Measurements from ENCODE around the gene DOCK7. TPM values are rescaled to one million over a fixed set of nuclear protein-coding genes. Genes with fewer than 3 reads are reported as not detected.

Gene DOCK7
- total RNA-seq, 2 donors from 2014 or later = 31.6 to 32.0 TPM

DNA sequence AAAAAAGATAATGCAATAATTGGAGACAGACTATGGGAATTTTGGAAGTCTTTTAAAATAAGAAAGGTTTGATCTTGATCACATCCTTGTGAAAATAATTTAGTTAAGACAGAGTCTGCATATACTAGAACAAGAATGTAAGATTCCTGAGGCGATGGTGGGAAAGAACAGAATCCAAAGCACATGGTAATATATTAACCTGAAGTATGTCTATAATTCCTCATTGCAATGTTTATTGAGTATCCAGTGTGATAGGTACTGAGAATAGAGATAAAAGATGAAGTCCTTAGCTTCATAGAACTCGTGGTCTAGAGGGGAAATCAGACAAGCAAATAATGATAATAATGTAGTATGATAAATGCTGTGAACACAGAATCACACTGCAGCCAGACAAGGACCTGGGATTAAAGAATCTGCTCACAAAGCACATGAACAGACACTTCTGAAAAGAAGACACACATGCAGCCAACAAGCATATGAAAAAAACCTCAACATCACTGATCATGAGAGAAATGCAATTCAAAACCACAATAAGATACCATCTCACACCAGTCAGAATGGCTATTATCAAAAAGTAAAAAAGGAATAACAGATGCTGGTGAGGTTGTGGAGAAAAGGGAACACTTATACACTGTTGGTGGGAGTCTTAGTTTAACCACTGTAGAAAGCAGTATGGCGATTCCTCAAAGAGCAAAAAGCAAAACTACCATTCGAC is 97.8 kb downstream of the DOCK7 start:
- peaks cover 9% of the 10 kb centered on the region for H3K4me1 ChIP-seq
- WGBS, 2 donors = 58 to 64% methylated on average over 4 of the region's 4 CpGs
- no peak overlapping the region for H3K4me3 ChIP-seq
- no peak for TF ChIP-seq POLR2A (IDR thresholded peaks at IDR 0.05)
- TF ChIP-seq, protein P1, sequence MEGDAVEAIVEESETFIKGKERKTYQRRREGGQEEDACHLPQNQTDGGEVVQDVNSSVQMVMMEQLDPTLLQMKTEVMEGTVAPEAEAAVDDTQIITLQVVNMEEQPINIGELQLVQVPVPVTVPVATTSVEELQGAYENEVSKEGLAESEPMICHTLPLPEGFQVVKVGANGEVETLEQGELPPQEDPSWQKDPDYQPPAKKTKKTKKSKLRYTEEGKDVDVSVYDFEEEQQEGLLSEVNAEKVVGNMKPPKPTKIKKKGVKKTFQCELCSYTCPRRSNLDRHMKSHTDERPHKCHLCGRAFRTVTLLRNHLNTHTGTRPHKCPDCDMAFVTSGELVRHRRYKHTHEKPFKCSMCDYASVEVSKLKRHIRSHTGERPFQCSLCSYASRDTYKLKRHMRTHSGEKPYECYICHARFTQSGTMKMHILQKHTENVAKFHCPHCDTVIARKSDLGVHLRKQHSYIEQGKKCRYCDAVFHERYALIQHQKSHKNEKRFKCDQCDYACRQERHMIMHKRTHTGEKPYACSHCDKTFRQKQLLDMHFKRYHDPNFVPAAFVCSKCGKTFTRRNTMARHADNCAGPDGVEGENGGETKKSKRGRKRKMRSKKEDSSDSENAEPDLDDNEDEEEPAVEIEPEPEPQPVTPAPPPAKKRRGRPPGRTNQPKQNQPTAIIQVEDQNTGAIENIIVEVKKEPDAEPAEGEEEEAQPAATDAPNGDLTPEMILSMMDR (IDR thresholded peaks at IDR 0.05) = no peak
- ATAC-seq (no peak), DNase-seq (no peak)
- H3K9me3 ChIP-seq = peaks cover 0 to 3% (median 0%) of the 10 kb centered on the region in 3 donors
- intact Hi-C loops (cut with DNase I) = no loop called here
- H3K27me3 ChIP-seq = no peaks in the 10 kb centered on the region
- H3K27ac ChIP-seq = no peak overlapping the region
- no peaks in the 10 kb centered on the region for H3K36me3 ChIP-seq (replicated peaks in 1 of 2; ENCODE audit: insufficient read depth in 1 of 2, low read depth in 2 of 2)

DNA sequence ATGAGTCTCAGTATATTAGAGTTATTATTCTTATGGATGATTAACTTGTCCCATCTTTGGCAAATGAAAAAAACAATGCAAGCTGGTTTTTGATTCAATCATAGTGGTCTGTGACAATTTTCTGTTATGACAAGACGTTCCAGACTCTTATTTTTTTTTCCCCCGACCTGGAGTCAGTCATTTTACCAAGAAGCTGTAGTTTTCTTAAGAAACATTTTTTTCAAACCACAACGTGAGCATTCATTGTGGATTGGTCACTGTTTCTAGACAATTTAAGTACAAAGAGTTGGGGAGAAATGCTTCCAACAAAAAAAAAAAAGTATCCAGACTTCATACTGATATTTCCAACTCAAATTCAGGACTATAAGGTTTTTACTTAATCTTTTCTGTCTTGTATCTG is 98.9 kb downstream of the DOCK7 start:
- no peak for ATAC-seq

DNA sequence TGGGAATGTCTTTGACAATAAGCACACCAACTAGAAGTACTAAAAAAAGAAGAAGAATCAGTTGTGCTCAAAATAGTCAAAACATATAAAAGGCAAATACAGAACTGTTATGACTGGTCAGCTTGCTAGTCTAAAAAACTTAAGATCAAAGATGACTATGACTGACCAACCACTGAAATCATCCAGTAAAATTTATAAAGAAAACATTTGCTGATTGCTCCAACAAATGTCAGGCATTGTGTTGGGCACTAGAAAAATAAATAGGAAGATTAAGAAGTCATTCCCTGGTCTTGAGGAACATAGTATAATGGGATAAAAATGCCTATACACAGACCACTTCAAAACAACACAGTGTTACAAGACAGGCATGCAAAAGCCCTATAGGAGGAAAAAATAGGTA is 100.2 kb downstream of the DOCK7 start:
- ATAC-seq (no peak), DNase-seq (no peak)
- no peak overlapping the region for H3K27ac ChIP-seq
- H3K4me3 ChIP-seq = no peak overlapping the region
- intact Hi-C loops (cut with DNase I) = no loop called here
- H3K4me1 ChIP-seq = peaks cover 9% of the 10 kb centered on the region
- no peaks in the 10 kb centered on the region for H3K27me3 ChIP-seq
- peaks cover 0 to 3% of the 10 kb centered on the region in 2 donors for H3K36me3 ChIP-seq (replicated peaks in 1 of 2; ENCODE audit: insufficient read depth in 1 of 2, low read depth in 2 of 2)
- peaks cover 0 to 3% (median 0%) of the 10 kb centered on the region in 3 donors for H3K9me3 ChIP-seq
- TF ChIP-seq, protein P1 (IDR thresholded peaks at IDR 0.05) = no peak
- TF ChIP-seq POLR2A (IDR thresholded peaks at IDR 0.05) = no peak

More for the DNA sequence above, 98.9 kb downstream of the DOCK7 start:
- H3K27ac ChIP-seq = no peak overlapping the region
- WGBS, 2 donors = 84 to 87% methylated on average over 3 of the region's 3 CpGs
- H3K4me3 ChIP-seq = no peak overlapping the region
- peaks cover 0 to 3% of the 10 kb centered on the region in 2 donors for H3K36me3 ChIP-seq (replicated peaks in 1 of 2; ENCODE audit: insufficient read depth in 1 of 2, low read depth in 2 of 2)
- no peak for DNase-seq
- intact Hi-C loops (cut with DNase I) = no loop called here
- H3K9me3 ChIP-seq = peaks cover 0 to 3% (median 0%) of the 10 kb centered on the region in 3 donors
- H3K27me3 ChIP-seq = no peaks in the 10 kb centered on the region
- peaks cover 12% of the 10 kb centered on the region for H3K4me1 ChIP-seq
- no peak for TF ChIP-seq POLR2A (IDR thresholded peaks at IDR 0.05)
- TF ChIP-seq, protein P1 (IDR thresholded peaks at IDR 0.05) = no peak

DNA sequence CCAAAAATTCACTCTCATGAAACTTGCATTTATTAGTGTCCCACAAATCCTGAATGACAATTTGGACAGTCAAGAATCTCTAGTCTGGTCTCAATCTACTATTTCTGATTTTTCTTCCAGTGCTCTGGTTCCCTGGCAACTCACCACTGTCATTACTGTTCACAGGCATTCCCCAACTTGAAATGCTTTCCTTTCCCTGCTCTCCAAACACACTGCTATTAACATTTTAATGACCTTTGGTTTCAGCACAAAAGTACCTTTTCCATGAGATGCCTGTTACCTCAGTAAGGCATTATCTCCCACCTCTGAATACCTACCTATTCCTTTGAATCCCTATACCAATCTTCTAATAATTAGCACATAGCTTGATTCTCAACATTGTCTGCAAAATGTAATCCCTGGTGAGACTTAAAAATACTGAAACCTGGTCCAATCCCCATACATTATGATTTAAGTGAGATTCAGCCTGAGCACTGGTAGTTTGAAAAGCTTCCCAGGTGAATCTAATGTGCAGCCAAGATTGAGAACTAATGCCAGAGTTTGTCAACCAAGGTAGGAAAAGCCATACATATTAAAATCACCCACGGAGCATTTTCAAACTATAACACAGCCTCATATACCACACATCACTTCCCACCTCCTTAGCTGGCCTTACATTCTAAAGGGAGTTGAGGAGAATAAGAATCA is 102.6 kb downstream of the DOCK7 start:
- Histone ChIP-seq H3K4me3 (no peak overlapping the region), H3K36me3 (replicated peaks in 1 of 2; ENCODE audit: insufficient read depth in 1 of 2, low read depth in 2 of 2) (peaks cover 0 to 5% of the 10 kb centered on the region in 2 donors), H3K4me1 (peaks cover 9% of the 10 kb centered on the region), H3K9me3 (no peaks in the 10 kb centered on the region), H3K27me3 (no peaks in the 10 kb centered on the region), H3K27ac (no peak overlapping the region)
- no peak for TF ChIP-seq POLR2A (IDR thresholded peaks at IDR 0.05)
- TF ChIP-seq, protein P1 (IDR thresholded peaks at IDR 0.05) = no peak
- ATAC-seq (no peak), DNase-seq (no peak)
- 73 to 88% methylated on average over 1 of the region's 1 CpG for WGBS, 2 donors
- intact Hi-C loops (cut with DNase I) = no loop called here

Measured in body of pancreas (tissue), 4 donors.